ENCODE measurements around the gene WDR5. TPM values are rescaled to one million over a fixed set of nuclear protein-coding genes. Genes with fewer than 3 reads are reported as not detected.

The WDR5 gene
- polyA plus RNA-seq, 1 of the 3 experiments (the other 2 are of a cell fraction): 36.6 TPM

- POLR2A ChIA-PET: no interaction called here
- H3K9me2 ChIP-seq: no peaks in the 10 kb centered on the region
- 68% methylated on average over 15 of the region's 15 CpGs for WGBS (ENCODE audit: low lambda C conversion rate)
Measured at GRCh38 chr9:134204991-134205578, 69.2 kb downstream of the WDR5 start.

GRCh38 chr9:134205672-134206310 is 69.9 kb downstream of the WDR5 start:
- Histone ChIP-seq H3K27ac (ENCODE audit: low read depth in 2 of 2, low read length in 1 of 2) (no peak overlapping the region), H4K20me1 (ENCODE audit: insufficient read depth) (no peaks in the 10 kb centered on the region), H3K4me2 (no peak overlapping the region), H3K27me3 (ENCODE audit: insufficient read depth) (0 out of 2 replicates have a peak, but pooled peaks cover 8% of the 10 kb centered on the region), H3K9ac (no peak overlapping the region), H3K4me1 (ENCODE audit: control insufficient read depth in 1 of 2, insufficient read depth in 2 of 2, low read depth in 1 of 2, low read length in 1 of 2) (no peaks in the 10 kb centered on the region; a peak in 1 of 4 replicates), H3K9me2 (no peaks in the 10 kb centered on the region), H3F3A (replicated peaks; ENCODE audit: insufficient read depth) (no peaks in the 10 kb centered on the region), H2AFZ (ENCODE audit: low read depth) (no peak overlapping the region), H3K4me3 (ENCODE audit: low read depth in 2 of 2, low read length in 1 of 2) (no peak overlapping the region), H3K79me2 (ENCODE audit: insufficient read depth) (no peaks in the 10 kb centered on the region), H3K9me3 (no peaks in the 10 kb centered on the region), H3K36me3 (replicated peaks in 1 of 2; ENCODE audit: control insufficient read depth in 1 of 2, insufficient read depth in 2 of 2, low read length in 1 of 2) (no peaks in the 10 kb centered on the region)
- ChIA-PET CTCF (interaction anchor here (1.4 kb wide), 1 partner anchor 10 kb away, joined by 6 read pairs; no protein-coding TSS in a partner anchor), POLR2A (no interaction called here)
- DNase-seq: peak; percentile 70
- no peak for TF ChIP-seq POLR2AphosphoS5 (IDR thresholded peaks at IDR 0.05; ENCODE audit: low read depth, low read length)
- no peak for TF ChIP-seq TCF12 (IDR thresholded peaks at IDR 0.05)
- no peak for TF ChIP-seq ZBTB33 (IDR thresholded peaks at IDR 0.05; ENCODE audit: borderline replicate concordance, low read depth)
- no peak for TF ChIP-seq RAD21 (IDR thresholded peaks at IDR 0.05; ENCODE audit: low read length)
- no peak for TF ChIP-seq YY1 (IDR thresholded peaks at IDR 0.05; ENCODE audit: low read depth)
- TF ChIP-seq REST (IDR thresholded peaks at IDR 0.05; ENCODE audit: low read depth, low read length): no peak
- WGBS (ENCODE audit: low lambda C conversion rate): 54% methylated on average over 24 of the region's 24 CpGs

More at GRCh38 chr9:134204991-134205578, 69.2 kb downstream of the WDR5 start:
- no peaks in the 10 kb centered on the region for H3F3A ChIP-seq (replicated peaks; ENCODE audit: insufficient read depth)
- H3K9ac ChIP-seq: no peak overlapping the region
- H4K20me1 ChIP-seq (ENCODE audit: insufficient read depth): no peaks in the 10 kb centered on the region
- no peak overlapping the region for H2AFZ ChIP-seq (ENCODE audit: low read depth)
- H3K27me3 ChIP-seq (ENCODE audit: insufficient read depth): 0 out of 2 replicates have a peak, but pooled peaks cover 8% of the 10 kb centered on the region
- H3K79me2 ChIP-seq (ENCODE audit: insufficient read depth): no peaks in the 10 kb centered on the region
- H3K4me1 ChIP-seq (ENCODE audit: control insufficient read depth in 1 of 2, insufficient read depth in 2 of 2, low read depth in 1 of 2, low read length in 1 of 2): no peaks in the 10 kb centered on the region; a peak in 1 of 4 replicates
- TF ChIP-seq TCF12 (IDR thresholded peaks at IDR 0.05) (no peak), RAD21 (IDR thresholded peaks at IDR 0.05; ENCODE audit: low read length) (no peak), PBX3 (IDR thresholded peaks at IDR 0.05) (no peak), USF2 (IDR thresholded peaks at IDR 0.05; ENCODE audit: borderline replicate concordance, low read depth, low read length) (no peak), MXI1 (IDR thresholded peaks at IDR 0.05; ENCODE audit: low read depth, low read length) (no peak), RFX5 (IDR thresholded peaks at IDR 0.05; ENCODE audit: low read length) (no peak), SIN3A (IDR thresholded peaks at IDR 0.05; ENCODE audit: borderline replicate concordance, low read depth, low read length) (no peak), FOSL2 (IDR thresholded peaks at IDR 0.05; ENCODE audit: borderline replicate concordance, low read depth) (no peak), FOXM1 (IDR thresholded peaks at IDR 0.05; ENCODE audit: low read depth) (no peak), YY1 (IDR thresholded peaks at IDR 0.05; ENCODE audit: low read depth) (no peak), IRF3 (IDR thresholded peaks at IDR 0.05; ENCODE audit: low read depth, low read length) (no peak)
- no peak for DNase-seq
- no peaks in the 10 kb centered on the region for H3K9me3 ChIP-seq
- H3K36me3 ChIP-seq (replicated peaks in 1 of 2; ENCODE audit: control insufficient read depth in 1 of 2, insufficient read depth in 2 of 2, low read length in 1 of 2): no peaks in the 10 kb centered on the region
- H3K27ac ChIP-seq (ENCODE audit: low read depth in 2 of 2, low read length in 1 of 2): no peak overlapping the region
- no peak overlapping the region for H3K4me3 ChIP-seq (ENCODE audit: low read depth in 2 of 2, low read length in 1 of 2)
- CTCF ChIA-PET: no interaction called here
- no peak overlapping the region for H3K4me2 ChIP-seq
